WERI-Rb-1 (cell line): Measurements from ENCODE around the gene AIFM3.
"Not testable (repeated sequence)": the region's sequence is repeated elsewhere in the genome, so short reads cannot be mapped to it uniquely, and the experiment has no call there.

Experiments used
- DNase-seq: peaks from one replicate; pipeline ENCODE4 v3.0.0-alpha.2; 2020
- H3K27ac ChIP-seq: fragments of 250-450 bp; sonication (Bioruptor Pico); 2 replicates; pipeline ENCODE4 v1.5.1; 2020; ENCODE audit warnings: mild to moderate bottlenecking, moderate library complexity
- H3K27me3 ChIP-seq: fragments of 250-450 bp; sonication (Bioruptor Pico); 2 replicates; pipeline ENCODE4 v1.5.1; 2021; ENCODE audit warnings: mild to moderate bottlenecking, low read depth, moderate library complexity; ENCODE audit not compliant: insufficient read depth, severe bottlenecking
- H3K36me3 ChIP-seq: fragments of 250-450 bp; sonication (Bioruptor Pico); 2 replicates; pipeline ENCODE4 v1.5.1; 2020; ENCODE audit warnings: mild to moderate bottlenecking, moderate library complexity
- H3K4me3 ChIP-seq: 2 replicates; pipeline ENCODE4 v1.5.1; 2011; ENCODE audit warnings: low read depth, mild to moderate bottlenecking, control low read depth, low read length
- H3K9me3 ChIP-seq: fragments of 250-450 bp; sonication (Bioruptor Pico); 2 replicates; pipeline ENCODE4 v1.5.1; 2021; ENCODE audit warnings: mild to moderate bottlenecking, moderate library complexity; ENCODE audit not compliant: severe bottlenecking
- TF ChIP-seq, protein P1 (sequence below): IDR thresholded peaks from 2 replicates; pipeline ENCODE4 v1.5.1; 2011; ENCODE audit warnings: low read depth, mild to moderate bottlenecking, control low read depth, inconsistent platforms, low read length

Gene AIFM3

DNA sequence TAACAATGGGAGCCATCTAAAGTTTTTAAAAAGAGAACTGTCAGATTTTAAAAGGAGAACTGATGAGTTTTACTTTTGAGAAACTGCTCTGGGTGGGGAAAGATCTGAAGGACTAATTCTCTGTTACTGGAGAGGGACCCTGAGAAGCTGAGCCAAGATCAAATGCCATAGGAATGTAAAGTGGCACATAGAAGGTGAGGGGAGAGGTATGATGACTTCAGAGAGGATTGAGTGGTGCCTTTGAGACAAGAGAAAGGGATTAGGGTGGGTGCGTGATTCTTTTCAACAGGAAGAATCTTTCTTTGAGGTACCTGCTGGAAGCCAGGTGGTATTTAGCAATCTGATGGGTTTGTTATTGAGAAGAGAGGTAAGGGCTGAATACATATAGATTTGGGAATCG lies 40.8 kb upstream of the AIFM3 start:
- H3K4me3 ChIP-seq = no peak overlapping the region
- peaks cover 57% of the 10 kb centered on the region for H3K36me3 ChIP-seq
- H3K9me3 ChIP-seq = no peaks in the 10 kb centered on the region
- TF ChIP-seq, protein P1, sequence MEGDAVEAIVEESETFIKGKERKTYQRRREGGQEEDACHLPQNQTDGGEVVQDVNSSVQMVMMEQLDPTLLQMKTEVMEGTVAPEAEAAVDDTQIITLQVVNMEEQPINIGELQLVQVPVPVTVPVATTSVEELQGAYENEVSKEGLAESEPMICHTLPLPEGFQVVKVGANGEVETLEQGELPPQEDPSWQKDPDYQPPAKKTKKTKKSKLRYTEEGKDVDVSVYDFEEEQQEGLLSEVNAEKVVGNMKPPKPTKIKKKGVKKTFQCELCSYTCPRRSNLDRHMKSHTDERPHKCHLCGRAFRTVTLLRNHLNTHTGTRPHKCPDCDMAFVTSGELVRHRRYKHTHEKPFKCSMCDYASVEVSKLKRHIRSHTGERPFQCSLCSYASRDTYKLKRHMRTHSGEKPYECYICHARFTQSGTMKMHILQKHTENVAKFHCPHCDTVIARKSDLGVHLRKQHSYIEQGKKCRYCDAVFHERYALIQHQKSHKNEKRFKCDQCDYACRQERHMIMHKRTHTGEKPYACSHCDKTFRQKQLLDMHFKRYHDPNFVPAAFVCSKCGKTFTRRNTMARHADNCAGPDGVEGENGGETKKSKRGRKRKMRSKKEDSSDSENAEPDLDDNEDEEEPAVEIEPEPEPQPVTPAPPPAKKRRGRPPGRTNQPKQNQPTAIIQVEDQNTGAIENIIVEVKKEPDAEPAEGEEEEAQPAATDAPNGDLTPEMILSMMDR = no peak
- no peak overlapping the region for H3K27ac ChIP-seq
- H3K27me3 ChIP-seq = no peaks in the 10 kb centered on the region
- DNase-seq = no peak

DNA sequence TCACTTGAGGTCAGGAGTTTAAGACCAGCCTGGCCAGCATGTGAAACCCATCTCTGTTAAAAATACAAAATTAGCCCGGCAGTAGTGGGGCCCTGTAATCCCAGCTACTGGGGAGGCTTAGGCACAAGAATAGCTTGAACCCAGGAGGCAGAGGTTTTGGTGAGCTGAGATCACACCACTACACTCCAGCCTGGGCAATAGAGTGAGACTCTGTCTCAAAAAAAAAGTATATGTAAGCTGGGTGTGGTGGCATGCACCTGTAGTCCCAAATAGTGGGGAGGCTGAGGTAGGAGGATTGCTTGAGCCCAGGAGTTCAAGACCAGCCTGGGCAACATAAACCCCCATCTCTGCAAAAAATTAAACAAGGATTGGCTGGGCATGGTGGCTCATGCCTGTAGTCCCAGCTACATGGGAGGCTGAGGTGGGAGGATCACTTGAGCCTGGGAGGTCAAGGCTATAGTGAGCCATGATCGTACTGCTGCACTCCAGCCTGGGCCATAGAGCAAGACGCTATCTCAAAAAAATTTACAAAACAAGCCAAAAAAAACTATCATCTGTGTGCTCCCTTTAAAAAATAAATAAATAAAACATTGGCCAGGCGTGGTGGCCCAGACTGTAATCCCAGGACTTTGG lies 39.0 kb upstream of the AIFM3 start:
- Histone ChIP-seq H3K9me3 (no peaks in the 10 kb centered on the region), H3K4me3 (no peak overlapping the region), H3K27ac (peak overlapping the region; percentile 33; the same call in 1 of the 2 replicates), H3K27me3 (no peaks in the 10 kb centered on the region), H3K36me3 (peaks cover 61% of the 10 kb centered on the region)
- DNase-seq = peak; percentile 46
- TF ChIP-seq, protein P1 = no peak

DNA sequence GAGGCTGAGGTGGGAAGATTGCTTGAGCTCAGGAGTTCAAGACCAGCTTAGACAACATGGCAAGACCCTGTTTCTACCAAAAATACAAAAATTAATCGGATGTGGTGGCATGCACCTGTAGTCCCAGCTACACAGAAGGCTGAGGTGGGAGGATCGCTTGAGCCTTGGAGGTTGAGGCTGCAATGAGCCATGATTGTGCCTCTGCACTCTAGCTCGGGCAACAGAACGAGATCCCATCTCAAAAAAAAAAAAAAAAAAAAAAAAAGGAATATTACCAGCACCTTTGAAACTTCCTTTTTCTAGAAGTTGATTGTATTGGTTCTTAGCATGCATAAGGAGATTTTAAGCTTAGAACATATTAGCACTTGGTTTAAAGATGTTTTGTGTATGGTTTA lies 38.5 kb upstream of the AIFM3 start:
- TF ChIP-seq, protein P1 = no peak
- Histone ChIP-seq H3K4me3 (no peak overlapping the region), H3K27me3 (no peaks in the 10 kb centered on the region), H3K27ac (no peak overlapping the region; the same call in 1 of the 2 replicates), H3K9me3 (no peaks in the 10 kb centered on the region), H3K36me3 (peaks cover 64% of the 10 kb centered on the region)
- no peak for DNase-seq

DNA sequence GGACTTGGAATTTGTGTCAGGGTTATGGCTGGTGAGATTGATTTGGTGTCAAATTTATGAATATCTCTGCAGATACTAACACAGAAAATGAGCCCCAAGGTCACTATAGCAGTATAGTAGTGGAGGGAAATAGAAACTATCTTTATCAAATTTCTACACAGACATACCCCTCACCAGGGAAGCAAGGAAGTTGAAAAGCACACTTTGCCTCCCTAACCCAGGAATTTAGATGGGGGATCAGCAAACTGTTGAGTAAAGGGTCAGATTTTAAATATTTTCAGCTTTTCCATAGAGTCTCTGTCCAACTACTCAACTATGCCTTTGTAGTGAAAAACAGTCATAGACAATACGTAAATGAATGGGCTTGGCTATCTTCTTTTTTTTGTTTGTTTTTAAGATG lies 37.1 kb upstream of the AIFM3 start:
- Histone ChIP-seq H3K4me3 (no peak overlapping the region), H3K9me3 (no peaks in the 10 kb centered on the region), H3K27me3 (no peaks in the 10 kb centered on the region), H3K36me3 (peaks cover 67% of the 10 kb centered on the region), H3K27ac (no peak overlapping the region)
- no peak for DNase-seq
- TF ChIP-seq, protein P1 = no peak

DNA sequence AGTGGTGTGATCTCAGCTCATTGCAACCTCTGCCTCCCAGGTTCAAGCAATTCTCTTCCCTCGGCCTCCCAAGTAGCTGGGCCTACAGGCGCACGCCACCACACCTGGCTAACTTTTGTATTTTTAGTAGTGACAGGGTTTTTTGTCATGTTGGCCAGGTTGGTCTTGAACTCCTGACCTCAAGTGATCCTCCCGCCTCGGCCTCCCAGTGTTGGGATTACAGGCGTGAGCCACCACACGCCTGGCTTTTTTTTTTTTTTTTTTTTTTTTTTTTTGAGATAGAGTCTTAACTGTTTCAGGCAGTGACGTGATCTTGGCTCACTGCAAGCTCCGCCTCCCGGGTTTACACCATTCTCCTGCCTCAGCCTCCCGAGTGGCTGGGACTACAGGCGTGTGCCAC lies 36.6 kb upstream of the AIFM3 start:
- H3K27ac ChIP-seq, DNase-seq, H3K27me3 ChIP-seq, H3K4me3 ChIP-seq, H3K9me3 ChIP-seq: not testable (repeated sequence)
- peaks cover 66% of the 10 kb centered on the region for H3K36me3 ChIP-seq

DNA sequence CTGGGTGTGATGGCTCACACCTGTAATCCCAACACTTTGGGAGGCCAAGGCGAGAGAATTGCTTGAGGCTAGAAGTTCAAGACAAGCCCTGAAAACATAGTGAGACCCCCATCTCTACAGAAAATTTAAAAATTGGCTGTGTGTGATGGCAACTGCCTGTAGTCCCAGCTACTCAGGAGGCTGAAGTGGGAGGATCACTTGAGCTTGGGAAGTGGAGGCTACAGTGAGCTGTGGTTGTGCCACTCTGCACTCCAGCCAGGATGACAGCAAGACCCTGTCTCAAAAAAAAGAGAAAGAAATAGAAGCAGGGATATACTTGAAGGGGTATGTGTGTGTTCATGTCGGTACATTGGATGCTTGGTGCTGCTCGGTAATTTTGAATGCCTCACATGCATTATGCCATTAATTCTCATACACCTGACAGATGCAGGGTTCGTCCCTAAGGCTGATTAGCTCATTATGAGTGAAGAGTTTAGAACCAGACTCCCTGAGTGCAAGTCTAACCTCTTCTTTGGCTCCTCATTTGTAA lies 35.9 kb upstream of the AIFM3 start:
- H3K4me3 ChIP-seq = no peak overlapping the region
- TF ChIP-seq, protein P1 = no peak
- DNase-seq = no peak
- no peaks in the 10 kb centered on the region for H3K9me3 ChIP-seq
- H3K27ac ChIP-seq = no peak overlapping the region
- peaks cover 70% of the 10 kb centered on the region for H3K36me3 ChIP-seq
- H3K27me3 ChIP-seq = no peaks in the 10 kb centered on the region
